Fibroblast of skin of right biceps (primary cell): ENCODE measurements around the gene SARNP.
"Not testable (repeated sequence)": the region's sequence is repeated elsewhere in the genome, so short reads cannot be mapped to it uniquely, and the experiment has no call there.

ENCODE experiments used
- DNase-seq: peaks from one replicate; pipeline ENCODE4 v3.0.0-alpha.2; 2013

The SARNP gene, protein sequence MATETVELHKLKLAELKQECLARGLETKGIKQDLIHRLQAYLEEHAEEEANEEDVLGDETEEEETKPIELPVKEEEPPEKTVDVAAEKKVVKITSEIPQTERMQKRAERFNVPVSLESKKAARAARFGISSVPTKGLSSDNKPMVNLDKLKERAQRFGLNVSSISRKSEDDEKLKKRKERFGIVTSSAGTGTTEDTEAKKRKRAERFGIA

DNA sequence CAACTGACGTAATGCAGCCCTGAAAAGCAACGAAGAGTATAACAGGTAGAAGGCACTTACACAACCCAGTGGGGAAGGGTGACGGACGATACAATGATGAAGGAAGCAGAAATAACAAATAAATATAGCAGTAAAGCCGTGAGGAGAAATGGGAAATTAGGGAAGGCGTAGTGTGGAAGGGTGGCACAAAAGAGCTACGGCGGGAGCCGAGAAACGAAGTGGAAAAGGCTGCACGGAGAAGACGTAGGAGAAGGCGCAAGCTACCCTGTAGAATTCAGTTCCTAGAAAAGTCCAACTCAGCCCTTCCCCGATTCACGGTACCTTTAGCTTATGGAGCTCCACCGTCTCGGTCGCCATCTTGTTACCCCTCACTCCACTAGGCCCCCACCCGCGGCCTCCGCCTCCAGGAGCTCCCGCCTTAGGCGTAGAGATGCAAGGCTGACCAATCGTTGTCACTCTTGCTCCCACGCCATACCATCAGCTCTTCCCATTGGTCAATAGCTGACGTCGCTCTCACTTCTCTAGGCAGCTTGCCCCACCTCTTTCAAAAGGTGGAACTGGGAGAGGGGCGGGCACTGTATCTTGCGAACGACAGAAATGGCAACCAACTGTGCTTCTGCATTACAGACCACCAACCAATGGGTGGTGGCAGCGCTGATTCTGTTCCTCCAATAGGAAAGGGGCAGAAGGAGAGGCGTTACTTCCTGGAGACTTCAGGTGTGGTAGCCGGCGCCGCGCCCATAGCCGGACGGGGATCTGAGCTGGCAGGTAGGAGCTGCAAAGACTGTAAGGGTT, at the start of gene SARNP, which contains the start of gene ORMDL2:
TSS of gene SARNP (minus strand) at position 380 of the 795 bp plus-strand sequence. CDS start at position 357, 23 bp downstream.
TSS of gene ORMDL2 (plus strand) at position 697 of the 795 bp plus-strand sequence. CDS start 959 bp downstream, outside the sequence.
- peak; percentile 100 for DNase-seq

GRCh38 chr12:55866454-55867004, 49.0 kb upstream of the SARNP start:
- not testable (repeated sequence) for DNase-seq

GRCh38 chr12:55865327-55865726, 47.8 kb upstream of the SARNP start:
- DNase-seq = no peak

DNA sequence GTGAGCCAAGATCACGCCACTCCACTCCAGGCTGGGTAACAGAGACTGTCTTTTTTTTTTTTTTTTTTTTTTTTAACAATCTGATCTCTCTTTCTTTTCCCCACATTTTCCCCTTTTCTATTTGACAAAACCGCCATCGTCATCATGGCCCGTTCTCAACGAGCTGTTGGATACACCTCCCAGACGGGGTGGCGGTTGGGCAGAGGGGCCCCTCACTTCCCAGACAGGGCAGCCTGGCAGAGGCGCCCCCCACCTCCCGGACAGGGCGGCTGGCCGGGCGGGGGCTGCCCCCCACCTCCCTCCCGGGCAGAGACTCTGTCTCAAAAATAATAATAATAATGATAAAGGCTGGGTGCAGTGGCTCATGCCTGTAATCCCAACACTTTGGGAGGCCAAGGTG, 45.4 kb upstream of the SARNP start:
- not testable (repeated sequence) for DNase-seq

DNA sequence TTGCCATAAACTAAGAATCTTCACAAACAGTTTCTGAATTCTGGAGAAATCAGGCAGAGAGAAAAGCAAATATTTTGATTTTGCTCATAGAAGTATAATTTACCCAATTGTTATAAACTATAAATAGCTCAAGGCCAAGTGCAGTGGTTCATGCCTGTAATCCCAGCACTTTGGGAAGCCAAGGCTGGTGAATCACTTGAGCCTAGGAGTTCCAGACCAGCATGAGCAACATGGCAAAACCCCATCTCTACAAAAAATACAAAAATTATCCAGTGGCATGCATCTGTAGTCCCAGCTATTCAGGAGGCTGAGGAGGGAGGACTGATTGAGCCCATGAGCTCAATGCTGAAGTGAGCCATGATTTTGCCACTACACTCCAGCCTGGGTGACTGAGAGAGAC, 44.8 kb upstream of the SARNP start:
- DNase-seq = peak; percentile 30

DNA sequence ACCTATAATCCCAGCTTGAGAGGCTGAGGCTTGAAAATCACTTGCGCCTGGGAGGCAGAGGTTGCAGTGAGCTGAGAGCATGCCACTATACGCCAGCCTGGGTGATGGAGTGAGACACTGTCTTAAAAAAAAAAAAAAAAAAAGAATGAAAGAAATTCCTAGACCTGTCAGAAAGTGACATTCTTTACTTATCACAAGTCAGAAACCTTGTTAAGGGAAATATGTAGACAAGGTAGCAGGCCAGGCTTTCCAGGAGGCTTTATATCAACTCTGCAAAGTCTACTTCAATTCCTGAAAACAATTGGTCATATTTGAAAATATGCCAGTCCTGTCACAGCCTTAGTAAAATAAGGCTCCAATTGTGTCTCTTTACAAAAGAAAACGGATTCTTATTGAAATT, 44.3 kb upstream of the SARNP start:
- no peak for DNase-seq

DNA sequence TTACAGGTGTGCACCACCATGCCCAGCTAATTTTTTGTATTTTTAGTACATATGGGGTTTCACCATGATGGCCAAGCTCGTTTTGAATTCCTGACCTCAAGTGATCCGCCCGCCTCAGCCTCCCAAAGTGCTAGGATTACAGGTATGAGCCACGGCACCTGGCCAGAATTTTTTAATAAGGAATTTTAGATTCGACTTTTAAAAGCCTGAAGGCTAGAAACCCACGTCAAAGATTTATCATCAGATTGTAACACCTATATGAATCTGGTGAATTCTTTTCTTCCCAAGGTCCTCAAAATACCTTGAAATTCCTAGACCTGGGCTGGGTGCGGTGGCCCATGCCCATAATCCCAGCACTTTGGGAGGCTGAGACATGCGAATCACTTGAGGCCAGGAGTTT, 43.9 kb upstream of the SARNP start:
- no peak for DNase-seq

GRCh38 chr12:55852740-55853139, 35.2 kb upstream of the SARNP start:
- DNase-seq = no peak

- DNase-seq = peak; percentile 40
Measured at GRCh38 chr12:55850893-55851292, 33.4 kb upstream of the SARNP start.

DNA sequence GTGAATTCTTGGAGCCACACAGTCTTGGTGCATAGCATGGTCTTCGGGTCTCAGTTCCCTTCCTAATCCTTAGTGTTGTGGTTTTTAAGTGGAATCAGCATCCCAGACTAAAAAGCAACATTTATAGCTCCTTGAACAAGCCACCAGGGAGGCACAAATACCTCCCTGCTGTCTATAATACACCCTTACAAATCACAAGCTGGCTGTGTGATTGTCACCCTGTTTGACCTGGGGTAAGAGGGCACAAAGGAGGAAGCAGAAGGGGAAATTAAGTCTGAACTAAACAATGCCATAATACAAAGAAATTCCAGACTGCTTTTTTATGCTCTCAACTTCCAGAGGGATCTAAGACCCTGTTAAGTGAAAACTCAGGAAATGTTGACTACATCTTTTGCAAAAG, 32.9 kb upstream of the SARNP start:
- no peak for DNase-seq

GRCh38 chr12:55849616-55850343, 32.3 kb upstream of the SARNP start:
- no peak for DNase-seq

- peak; percentile 100 for DNase-seq
Measured at GRCh38 chr12:55847603-55848291, 30.2 kb upstream of the SARNP start.

DNA sequence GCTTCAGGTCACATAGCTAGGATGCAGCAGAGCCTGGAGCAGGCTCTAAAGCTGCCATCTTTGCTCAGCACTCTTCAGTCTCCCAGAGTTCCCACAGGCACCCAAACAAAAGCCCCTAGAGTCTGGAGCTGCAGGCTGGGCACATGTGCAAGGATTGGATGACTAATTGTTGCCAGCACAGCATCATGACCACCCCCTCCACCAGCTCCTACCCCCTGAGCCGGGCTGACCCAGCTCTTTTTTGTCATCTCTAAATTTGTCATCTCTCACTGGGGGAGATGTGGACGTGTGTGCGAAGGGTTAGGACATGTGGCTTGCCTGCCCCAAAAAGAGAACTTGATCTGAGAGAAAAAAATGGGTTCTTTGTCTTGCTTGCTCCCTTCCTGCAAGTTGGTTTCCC, 29.5 kb upstream of the SARNP start:
- peak; percentile 92 for DNase-seq

DNA sequence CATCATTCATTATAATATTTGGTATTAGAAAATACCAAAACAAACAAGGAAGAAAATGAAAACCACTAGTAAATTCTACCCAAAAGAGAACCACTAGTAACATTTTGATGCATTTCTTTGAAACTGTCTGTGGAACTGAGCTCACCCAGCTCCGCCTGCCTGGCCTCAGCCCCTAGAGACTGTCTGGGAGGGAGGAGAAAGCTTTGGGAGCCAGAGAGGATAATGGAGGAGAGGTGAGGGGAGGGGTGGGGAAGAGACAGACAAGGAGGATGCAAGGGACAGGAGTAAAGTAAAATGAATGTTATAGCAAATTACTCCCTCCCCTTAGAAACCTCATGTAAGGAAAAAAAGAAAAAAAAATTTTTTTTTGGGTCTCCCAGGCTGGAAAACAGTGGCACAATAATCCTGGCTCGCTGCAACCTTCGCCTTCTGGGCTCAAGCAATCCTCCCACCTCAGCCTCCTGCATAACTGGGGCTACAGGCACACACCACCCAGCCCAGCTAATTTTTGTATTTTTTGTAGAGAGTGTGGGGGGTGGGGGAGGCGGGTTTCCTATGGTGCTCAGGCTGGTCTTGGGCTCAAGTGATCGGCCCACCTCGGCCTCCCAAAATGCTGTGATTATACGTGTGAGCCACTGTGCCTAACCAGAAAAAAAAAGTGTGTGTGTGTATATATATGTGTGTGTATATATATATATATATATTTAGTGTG, 28.4 kb upstream of the SARNP start:
- no peak for DNase-seq

DNA sequence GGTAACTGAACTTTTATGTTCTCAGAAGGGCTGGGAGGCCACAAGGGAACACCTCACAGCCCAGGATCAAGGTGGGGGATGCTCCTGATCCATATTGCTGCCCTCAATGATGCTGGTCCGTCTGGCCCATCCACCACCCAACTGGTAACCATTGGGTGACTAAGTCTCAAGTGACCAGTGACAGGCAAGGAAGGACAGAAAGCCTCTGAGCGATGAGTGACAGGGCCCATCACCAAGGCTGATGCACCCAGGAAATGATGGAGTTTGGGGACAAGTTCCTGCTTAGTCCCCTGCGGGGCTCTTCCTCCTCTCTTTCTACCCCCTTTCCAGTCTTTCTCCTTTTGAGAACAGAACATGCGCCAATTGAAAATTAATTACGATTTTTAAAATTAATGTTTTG, 27.8 kb upstream of the SARNP start:
- DNase-seq = no peak

GRCh38 chr12:55844961-55845360, 27.4 kb upstream of the SARNP start:
- no peak for DNase-seq

GRCh38 chr12:55843431-55843830, 25.9 kb upstream of the SARNP start:
- DNase-seq = no peak

- DNase-seq = peak; percentile 87
Measured at GRCh38 chr12:55842681-55843429, 25.3 kb upstream of the SARNP start, which contains the start of gene MMP19. Gene MMP19 (minus strand): TSS chr12:55842936. CDS start chr12:55842830, 106 bp downstream.

- no peak for DNase-seq
Measured at GRCh38 chr12:55840581-55841351, 23.2 kb upstream of the SARNP start.
